ENCODE measurements around the gene SIX1.

- TF ChIP-seq POLR2AphosphoS5 (IDR thresholded peaks at IDR 0.05; ENCODE audit: borderline replicate concordance, low read depth, low read length) (no peak), EZH2 (IDR thresholded peaks at IDR 0.05) (no peak)
Measured at GRCh38 chr14:60644666-60645065, 4.6 kb downstream of the SIX1 start.
